ENCODE measurements around the gene DNAI1.
"Not testable (repeated sequence)": the region's sequence is repeated elsewhere in the genome, so short reads cannot be mapped to it uniquely, and the experiment has no call there.

Gene DNAI1

DNA sequence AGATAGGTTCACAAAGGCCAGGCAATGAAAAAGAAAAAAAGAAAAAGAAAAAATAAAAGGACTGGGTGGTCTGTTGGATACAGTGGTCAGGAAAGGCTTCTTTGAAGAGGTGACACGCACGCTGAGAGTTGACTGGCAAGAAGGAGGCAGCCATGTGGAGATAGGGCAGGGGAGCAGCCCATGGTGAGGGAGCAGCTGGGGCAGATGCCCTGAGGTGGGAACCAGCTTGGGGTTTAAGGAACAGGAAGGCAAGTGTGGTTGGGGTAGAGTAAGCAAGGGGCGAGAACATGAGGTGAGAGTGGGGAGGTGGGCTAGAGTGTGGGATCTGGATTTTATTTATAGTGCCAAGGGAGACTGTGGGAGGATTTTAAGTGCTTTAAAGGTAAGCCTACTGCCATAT lies 57.4 kb downstream of the DNAI1 start:
- DNase-seq = no peak

DNA sequence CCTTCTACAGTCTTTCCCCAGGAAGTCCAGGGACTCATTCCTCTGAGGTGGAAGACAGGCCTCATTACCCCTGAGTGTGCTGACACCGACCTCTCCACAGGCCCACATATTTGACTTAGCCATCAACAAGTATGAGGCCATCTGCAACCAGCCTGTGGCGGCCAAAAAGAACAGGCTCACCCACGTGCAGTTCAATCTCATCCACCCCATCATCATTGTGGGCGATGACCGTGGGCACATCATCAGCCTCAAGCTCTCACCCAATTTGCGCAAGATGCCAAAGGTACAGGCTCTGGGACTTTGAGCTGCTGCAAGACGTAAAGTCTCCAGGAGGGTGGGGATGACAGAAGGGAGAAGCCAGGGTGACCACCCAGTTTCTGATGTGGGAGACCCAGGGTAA lies 58.6 kb downstream of the DNAI1 start:
- no peak for DNase-seq

GRCh38 chr9:34518110-34518616 lies 59.6 kb downstream of the DNAI1 start:
- DNase-seq = peak; percentile 67

GRCh38 chr9:34518896-34519295 lies 60.3 kb downstream of the DNAI1 start:
- peak; percentile 65 for DNase-seq

DNA sequence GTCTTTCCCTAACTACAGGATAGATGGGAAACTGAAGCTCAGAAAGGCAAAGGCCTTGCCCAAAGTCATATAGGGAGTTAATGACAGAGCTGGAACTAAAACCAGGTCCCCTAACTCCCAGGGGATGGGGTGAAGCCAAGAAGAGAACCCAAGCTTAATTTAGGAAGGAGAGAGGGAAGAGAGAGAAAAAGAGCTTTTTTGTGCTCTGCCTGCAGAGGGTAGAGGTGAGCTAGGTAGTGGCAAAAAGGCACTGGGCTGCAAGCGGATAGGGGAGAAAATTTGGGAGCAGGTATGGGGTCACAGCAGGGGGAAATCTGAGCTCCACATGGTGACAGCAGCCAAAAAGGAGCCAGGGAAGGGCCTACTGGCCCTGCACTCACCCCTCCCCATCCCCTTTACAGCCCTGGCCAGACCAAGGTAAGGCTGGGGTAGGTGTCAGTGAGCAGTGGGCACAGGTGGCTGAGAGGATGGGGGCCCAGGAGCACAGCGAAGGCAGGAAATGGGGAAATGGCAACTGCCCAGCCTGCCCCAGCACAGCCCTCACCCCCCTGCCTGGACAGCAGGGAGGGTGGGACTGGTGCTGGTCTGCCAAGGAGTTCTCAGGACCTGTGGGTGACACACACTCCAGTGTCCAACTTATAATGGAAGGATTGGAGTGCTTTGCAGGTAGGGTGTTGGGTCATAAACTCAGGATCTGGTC lies 60.9 kb downstream of the DNAI1 start:
- no peak for DNase-seq

- DNase-seq = no peak
These were observed 61.5 kb downstream of the DNAI1 start for GRCh38 chr9:34520096-34520495.

DNA sequence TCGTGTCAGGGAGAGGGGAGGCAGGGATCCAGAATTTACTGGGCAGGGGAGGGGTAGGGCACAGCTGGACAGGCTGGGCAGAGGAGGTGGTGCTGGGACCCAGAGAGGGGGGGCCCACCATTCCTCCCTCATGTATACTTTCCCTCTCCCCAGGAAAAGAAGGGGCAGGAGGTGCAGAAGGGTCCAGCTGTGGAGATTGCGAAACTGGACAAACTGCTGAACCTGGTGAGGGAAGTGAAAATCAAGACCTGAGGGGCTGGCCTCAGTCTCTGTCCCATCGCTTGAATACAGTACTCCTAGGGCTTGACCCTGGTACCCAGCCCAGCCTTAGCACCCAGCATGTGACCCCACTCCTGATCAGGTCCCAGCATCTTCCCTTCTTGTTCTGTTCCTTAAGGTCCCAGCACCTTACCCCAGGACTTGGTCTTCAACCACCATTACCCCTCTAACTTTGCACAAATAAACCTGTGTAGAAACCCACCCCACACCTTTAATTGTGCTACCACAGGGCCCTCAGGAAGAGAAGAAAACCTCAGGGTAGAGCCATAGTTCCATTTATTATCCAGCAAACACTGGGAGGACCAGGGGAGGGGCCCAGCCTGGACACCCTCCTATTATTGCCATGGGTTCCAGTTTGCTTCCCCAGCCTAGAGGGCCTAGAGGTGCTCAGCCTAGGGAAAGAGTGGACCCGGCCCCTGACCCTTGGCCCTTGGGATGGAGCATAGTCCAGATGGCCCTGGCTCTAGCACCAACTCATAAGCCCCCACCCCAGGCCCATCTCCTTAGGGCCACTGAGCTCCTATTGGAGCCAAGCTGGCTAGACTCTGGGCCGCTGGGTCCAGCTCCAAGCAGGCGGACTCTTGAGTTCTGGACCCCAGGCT lies 62.1 kb downstream of the DNAI1 start:
- peak; percentile 67 for DNase-seq

DNA sequence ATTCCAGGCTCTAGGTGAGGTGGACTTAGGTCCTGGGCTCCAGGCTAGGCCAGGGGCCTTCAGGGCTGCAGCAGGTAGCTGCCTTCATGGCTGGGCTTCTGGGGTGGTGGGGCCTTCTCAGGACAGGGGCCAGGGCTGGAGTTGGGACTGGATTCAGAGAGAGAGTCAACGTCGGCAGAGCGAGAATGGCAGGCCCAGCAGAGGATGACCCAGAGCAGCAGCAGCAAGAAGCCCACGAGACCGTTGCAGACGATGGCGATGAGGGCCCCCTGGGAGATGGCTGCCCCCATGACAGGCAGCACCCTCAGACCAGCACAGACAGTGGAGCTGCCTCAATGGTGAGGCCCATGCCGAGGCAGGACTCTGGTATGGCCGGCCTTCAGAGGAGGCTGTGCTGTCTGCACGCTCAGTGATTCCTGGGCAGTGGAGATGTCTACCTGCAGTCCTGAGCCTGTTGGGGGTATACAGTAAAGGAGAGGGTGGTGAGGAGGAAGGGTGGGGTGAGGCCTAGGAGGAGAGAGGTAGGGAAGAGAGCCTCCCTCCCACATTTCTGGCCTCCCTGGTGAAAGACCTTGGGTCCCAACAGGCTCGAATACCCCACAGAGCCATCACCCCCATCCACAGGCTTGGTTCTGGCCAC lies 62.9 kb downstream of the DNAI1 start:
- no peak for DNase-seq

GRCh38 chr9:34522091-34522887 lies 63.7 kb downstream of the DNAI1 start:
- no peak for DNase-seq

DNA sequence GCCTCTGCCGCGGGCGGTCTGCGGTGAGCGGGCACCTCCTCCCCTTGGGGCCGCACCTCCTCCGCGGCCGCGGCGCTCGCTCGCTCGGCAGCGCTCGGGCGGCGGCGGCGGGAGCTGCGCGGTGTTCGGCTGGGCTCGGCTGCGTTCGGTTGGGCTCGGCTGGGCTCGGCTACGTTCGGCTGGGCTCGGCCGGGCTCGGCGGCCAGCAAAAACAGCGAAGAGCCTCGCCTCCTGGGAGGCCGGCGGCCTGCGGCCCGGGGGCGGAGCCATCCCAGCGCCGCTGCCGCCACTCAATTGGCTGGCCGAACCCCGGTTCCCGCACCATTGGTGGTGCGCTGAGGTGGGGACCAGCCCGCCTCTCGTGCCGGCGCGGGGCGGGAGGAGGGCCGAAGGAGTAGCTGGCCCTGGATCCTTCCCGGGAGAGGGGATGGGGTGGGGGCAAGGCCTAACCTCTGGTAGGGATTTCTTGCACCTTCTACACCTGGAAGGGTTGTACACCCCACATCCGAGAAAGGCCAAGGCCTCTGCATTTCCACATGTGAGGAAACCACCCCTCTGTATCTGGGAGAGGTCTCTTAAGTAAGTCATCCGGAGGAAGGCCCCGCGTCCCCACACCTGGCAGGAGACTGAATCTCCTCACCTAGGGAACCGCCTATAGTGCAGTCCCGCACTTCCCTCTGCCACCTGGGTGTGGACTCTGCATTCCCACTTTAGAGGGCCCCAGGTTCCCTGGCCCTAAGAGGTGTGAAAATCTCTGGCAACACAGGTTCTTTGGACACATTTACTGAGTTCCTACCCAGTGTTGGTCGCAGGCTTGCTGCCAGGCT lies 64.6 kb downstream of the DNAI1 start, which contains the start of gene ENHO:
ENHO (minus strand) TSS at position 20 of the 827 bp plus-strand sequence. CDS start 1,295 bp downstream, outside the sequence.
- peak; percentile 80 for DNase-seq

GRCh38 chr9:34524349-34524748 lies 65.7 kb downstream of the DNAI1 start:
- DNase-seq = no peak

GRCh38 chr9:34526026-34526425 lies 67.4 kb downstream of the DNAI1 start:
- no peak for DNase-seq

DNA sequence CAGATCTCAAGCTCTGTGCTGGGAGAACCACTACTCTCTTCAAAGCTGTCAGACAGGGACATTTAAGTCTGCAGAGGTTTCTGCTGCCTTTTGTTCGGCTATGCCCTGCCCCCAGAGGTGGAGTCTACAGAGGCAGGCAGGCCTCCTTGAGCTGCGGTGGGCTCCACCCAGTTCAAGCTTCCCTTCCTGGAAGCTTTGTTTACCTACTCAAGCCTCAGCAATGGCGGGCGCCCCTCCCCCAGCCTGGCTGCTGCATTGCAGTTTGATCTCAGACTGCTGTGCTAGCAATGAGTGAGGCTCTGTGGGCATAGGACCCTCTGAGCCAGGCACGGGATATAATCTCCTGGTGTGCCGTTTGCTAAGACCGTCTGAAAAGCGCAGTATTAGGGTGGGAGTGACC lies 73.4 kb downstream of the DNAI1 start:
- not testable (repeated sequence) for DNase-seq

DNA sequence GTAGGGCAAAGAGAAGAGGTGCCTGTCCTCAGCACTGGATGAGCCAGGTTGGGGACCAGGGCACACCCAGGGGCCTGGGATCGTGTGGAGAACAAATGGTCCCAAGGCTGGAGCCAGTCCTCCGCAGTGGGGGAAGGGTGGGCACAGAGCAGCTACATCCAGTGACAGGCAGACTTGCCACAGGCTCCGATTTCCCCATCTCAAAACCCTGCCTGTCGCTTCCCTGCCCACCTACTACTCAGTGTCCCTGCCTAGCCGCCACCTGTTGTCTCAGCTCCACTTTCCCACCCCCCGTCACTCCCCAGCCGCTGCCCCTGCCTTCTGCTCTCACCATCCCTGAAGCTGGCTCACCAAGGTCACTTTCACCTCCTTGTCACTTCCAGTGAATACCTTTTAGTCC lies 78.1 kb downstream of the DNAI1 start:
- DNase-seq = no peak

- peak; percentile 48 for DNase-seq
These were observed 82.2 kb downstream of the DNAI1 start for GRCh38 chr9:34540827-34541226.

DNA sequence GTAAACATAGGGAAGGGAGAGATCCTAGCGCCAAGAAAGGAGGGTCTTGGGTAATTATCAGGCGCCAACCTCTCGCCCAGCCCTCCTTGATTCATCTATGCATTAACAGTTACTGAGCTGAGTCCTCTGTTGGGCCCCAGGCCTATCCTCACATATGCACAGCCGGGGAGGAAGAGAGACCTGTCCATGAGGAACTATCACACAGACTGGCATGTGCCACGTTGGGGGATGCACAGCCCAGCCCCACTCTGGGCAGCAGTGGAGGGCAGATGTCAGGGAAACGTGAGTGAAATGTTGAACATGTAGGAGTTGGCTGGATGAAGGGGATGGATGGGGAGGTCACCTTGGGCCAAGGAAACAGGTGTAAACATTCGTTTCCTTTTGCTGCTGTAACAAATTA lies 82.9 kb downstream of the DNAI1 start:
- no peak for DNase-seq

DNA sequence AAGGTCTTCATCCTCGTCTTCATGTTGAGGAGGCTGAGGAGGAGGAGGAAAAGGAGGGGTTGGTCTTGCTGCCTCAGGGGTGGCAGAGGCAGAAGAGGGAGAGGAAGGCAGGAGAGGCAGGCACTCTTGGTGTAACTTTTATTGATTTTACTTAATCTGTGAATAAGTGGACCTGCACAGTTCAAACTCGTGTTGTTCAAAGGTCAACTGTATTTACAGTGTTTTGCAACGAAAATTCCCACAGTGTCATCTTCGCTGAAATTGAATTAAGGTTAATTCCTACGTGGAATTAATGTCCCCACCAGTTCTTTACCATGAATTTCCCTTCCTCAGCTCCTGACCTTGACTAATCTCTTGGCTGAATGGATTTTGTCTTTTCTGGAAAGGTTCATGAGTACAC lies 85.4 kb downstream of the DNAI1 start:
- DNase-seq = no peak

GRCh38 chr9:34545497-34545896 lies 86.9 kb downstream of the DNAI1 start:
- no peak for DNase-seq

GRCh38 chr9:34546102-34546833 lies 87.7 kb downstream of the DNAI1 start:
- DNase-seq = no peak

- DNase-seq = peak; percentile 78
These were observed 88.5 kb downstream of the DNAI1 start for GRCh38 chr9:34546834-34547827.
